CD4-positive, CD25-positive, alpha-beta regulatory T cell (primary cell): Measurements from ENCODE around the gene CNEP1R1. TPM values are rescaled to one million over a fixed set of nuclear protein-coding genes. Genes with fewer than 3 reads are reported as not detected.
A peak's percentile ranks its signal among the peaks of the same experiment; 100 is the strongest.

ENCODE experiments used
- ATAC-seq, 2 donors: fragments of 150-1000 bp; cut with Tn5 transposase; one replicate each; pipeline ENCODE4 v1.10.0; 2021; ENCODE audit warnings: low read depth in 2 of 2, moderate number of reproducible peaks in 2 of 2, moderate library complexity in 1 of 2
- DNase-seq, 3 donors: peaks; one replicate each; pipeline versions ENCODE4 v3.0.0 to v3.0.0-alpha.2; 2012 to 2022; ENCODE audit warnings: mixed read lengths in 1 of 3
- H3K27ac ChIP-seq: one replicate; pipeline ENCODE4 v1.7.0; 2013; ENCODE audit warnings: mild to moderate bottlenecking, low read length; ENCODE audit not compliant: insufficient read depth, poor library complexity, severe bottlenecking
- H3K27me3 ChIP-seq: one replicate; pipeline ENCODE4 v1.7.0; 2013; ENCODE audit warnings: low read length; ENCODE audit not compliant: control insufficient read depth, insufficient read depth
- H3K36me3 ChIP-seq: one replicate; pipeline ENCODE4 v1.7.0; 2013; ENCODE audit warnings: mild to moderate bottlenecking, low read length, moderate library complexity; ENCODE audit not compliant: control insufficient read depth, insufficient read depth
- H3K4me1 ChIP-seq: 2 replicates; pipeline ENCODE4 v1.7.0; 2013; ENCODE audit warnings: mild to moderate bottlenecking, low read length; ENCODE audit not compliant: insufficient read depth, control insufficient read depth, poor library complexity, severe bottlenecking
- H3K4me3 ChIP-seq: one replicate; pipeline ENCODE4 v1.7.0; 2013; ENCODE audit warnings: low read depth, mild to moderate bottlenecking, low read length, moderate library complexity
- H3K9me3 ChIP-seq, 2 experiments: 1 replicate in 1 of 2; 2 replicates in 1 of 2; pipeline ENCODE4 v1.7.0; 2013; ENCODE audit warnings: low read length in 2 of 2, mild to moderate bottlenecking in 1 of 2, moderate library complexity in 1 of 2; ENCODE audit not compliant: control insufficient read depth in 2 of 2
- H3K27ac Mint-ChIP-seq, 3 donors: one replicate each; pipeline ENCODE4 v1.8.0; 2020 to 2022; ENCODE audit warnings: mild to moderate bottlenecking in 3 of 3, mixed read lengths in 3 of 3, moderate library complexity in 2 of 3
- H3K27me3 Mint-ChIP-seq: one replicate; pipeline ENCODE4 v1.8.0; 2022; ENCODE audit warnings: mild to moderate bottlenecking, mixed read lengths
- H3K36me3 Mint-ChIP-seq: one replicate; pipeline ENCODE4 v1.8.0; 2020; ENCODE audit warnings: mixed read lengths
- H3K4me1 Mint-ChIP-seq, 4 donors: one replicate each; pipeline ENCODE4 v1.8.0; 2020 to 2022; ENCODE audit warnings: mixed read lengths in 4 of 4, mild to moderate bottlenecking in 1 of 4
- H3K4me3 Mint-ChIP-seq, 4 donors: one replicate each; pipeline ENCODE4 v1.8.0; 2020 to 2022; ENCODE audit warnings: mild to moderate bottlenecking in 4 of 4, mixed read lengths in 4 of 4, moderate library complexity in 3 of 4
- H3K9me3 Mint-ChIP-seq, 7 donors: one replicate each; pipeline ENCODE4 v1.8.0; 2020 to 2022; ENCODE audit warnings: mixed read lengths in 7 of 7, mild to moderate bottlenecking in 3 of 7, moderate library complexity in 2 of 7
- polyA plus RNA-seq, 4 donors: library from polyadenylated mRNA; unstranded; fragments of 300-500 nt; fragmentation: Illumina TruSeq; gene quantifications; one replicate each; pipeline ENCODE4 v1.2.3, GENCODE V29; 2021
- total RNA-seq: library from RNA; stranded (reverse); gene quantifications from one replicate; pipeline ENCODE4 v1.2.3, GENCODE V29; 2022

The CNEP1R1 gene
- total and polyA plus RNA-seq, 5 donors from 2014 or later, result 16.8 to 36.6 (median 21.6) TPM

DNA sequence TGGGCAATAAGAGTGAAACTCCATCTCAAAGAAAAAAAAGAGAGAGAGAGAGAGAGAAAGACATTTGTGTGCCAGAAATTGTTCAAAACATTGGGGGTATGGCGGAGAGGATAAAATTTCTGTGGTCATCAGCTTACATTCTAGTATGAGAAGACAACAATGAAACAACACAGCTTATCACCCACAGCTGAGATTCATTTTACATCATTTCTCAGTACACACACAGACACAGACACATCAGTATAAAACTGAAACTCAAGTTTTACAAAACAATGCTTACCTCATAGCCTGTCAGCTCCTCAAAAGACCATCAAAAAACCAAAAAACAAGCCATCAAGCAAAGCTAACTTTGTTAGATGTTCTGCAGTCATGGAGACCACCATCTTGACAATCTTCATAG is 31.4 kb upstream of the CNEP1R1 start:
- DNase-seq, result peak in 1 of 3 donors; percentile 29
- Mint-ChIP-seq H3K27me3 (peaks cover 11% of the 10 kb centered on the region), H3K27ac (no peak overlapping the region), H3K4me1 (no peaks in the 10 kb centered on the region), H3K36me3 (no peaks in the 10 kb centered on the region), H3K4me3 (no peak overlapping the region), H3K9me3 (peaks cover 0 to 1% (median 0%) of the 10 kb centered on the region in 7 donors)
- no peaks in the 10 kb centered on the region for H3K4me1 ChIP-seq
- no peaks in the 10 kb centered on the region for H3K9me3 ChIP-seq
- ATAC-seq, result no peak
- H3K4me3 ChIP-seq, result no peak overlapping the region
- peaks cover 2% of the 10 kb centered on the region for H3K27me3 ChIP-seq
- no peaks in the 10 kb centered on the region for H3K36me3 ChIP-seq
- no peak overlapping the region for H3K27ac ChIP-seq

DNA sequence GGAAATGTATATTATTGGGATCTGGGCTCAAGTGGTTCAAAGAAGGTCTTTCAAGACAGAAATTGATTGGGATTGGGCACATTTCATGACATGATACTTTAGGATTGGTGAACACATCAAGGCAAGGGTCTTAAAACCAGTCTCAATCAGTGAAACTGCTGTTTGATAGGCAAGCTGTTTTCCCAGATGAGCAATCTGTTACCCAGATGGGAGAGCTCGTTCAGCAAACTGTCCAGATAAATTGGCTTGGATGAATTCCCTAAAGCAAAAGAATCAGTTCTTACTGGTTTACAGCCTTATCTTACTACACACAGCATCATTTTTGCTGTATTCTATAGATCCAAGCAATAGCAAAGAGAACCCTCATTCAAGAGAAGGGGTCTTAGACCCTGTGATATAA is 31.0 kb upstream of the CNEP1R1 start:
- peaks cover 2% of the 10 kb centered on the region for H3K27me3 ChIP-seq
- DNase-seq, result no peak
- Mint-ChIP-seq H3K4me1 (no peaks in the 10 kb centered on the region), H3K27ac (no peak overlapping the region), H3K36me3 (no peaks in the 10 kb centered on the region), H3K27me3 (peaks cover 14% of the 10 kb centered on the region), H3K9me3 (peaks cover 0 to 3% (median 0%) of the 10 kb centered on the region in 7 donors), H3K4me3 (no peak overlapping the region)
- H3K4me3 ChIP-seq, result no peak overlapping the region
- H3K9me3 ChIP-seq, result no peaks in the 10 kb centered on the region
- no peaks in the 10 kb centered on the region for H3K4me1 ChIP-seq
- no peak overlapping the region for H3K27ac ChIP-seq
- ATAC-seq, result no peak
- no peaks in the 10 kb centered on the region for H3K36me3 ChIP-seq

DNA sequence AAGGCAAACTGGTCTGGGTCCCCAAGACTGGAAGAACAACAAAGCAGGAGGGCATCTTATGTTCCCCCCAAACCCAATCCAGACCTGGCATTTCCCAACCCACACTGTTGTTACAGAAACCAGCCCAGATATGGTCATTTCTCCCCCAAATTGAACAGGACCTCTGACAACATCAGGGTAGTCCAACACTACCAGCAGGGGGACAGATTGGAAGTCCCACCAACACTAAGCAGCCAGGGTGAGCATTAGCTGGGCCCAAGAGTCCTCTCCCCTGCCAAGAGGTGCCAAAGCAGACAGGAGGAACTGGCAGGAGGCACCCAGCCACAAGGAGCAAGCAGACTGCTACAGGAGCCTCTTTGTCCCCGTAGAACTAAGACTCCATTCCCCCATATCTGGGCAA is 29.3 kb upstream of the CNEP1R1 start:
- ATAC-seq, result no peak
- no peak overlapping the region for H3K27ac Mint-ChIP-seq
- H3K4me1 Mint-ChIP-seq, result no peaks in the 10 kb centered on the region
- H3K4me3 Mint-ChIP-seq, result no peak overlapping the region
- H3K27ac ChIP-seq, result no peak overlapping the region
- peaks cover 13% of the 10 kb centered on the region for H3K27me3 Mint-ChIP-seq
- H3K27me3 ChIP-seq, result peaks cover 2% of the 10 kb centered on the region
- H3K9me3 ChIP-seq, result no peaks in the 10 kb centered on the region
- H3K4me3 ChIP-seq, result no peak overlapping the region
- peaks cover 0 to 3% (median 0%) of the 10 kb centered on the region in 7 donors for H3K9me3 Mint-ChIP-seq
- no peaks in the 10 kb centered on the region for H3K36me3 ChIP-seq
- no peak for DNase-seq
- no peaks in the 10 kb centered on the region for H3K36me3 Mint-ChIP-seq
- H3K4me1 ChIP-seq, result no peaks in the 10 kb centered on the region

DNA sequence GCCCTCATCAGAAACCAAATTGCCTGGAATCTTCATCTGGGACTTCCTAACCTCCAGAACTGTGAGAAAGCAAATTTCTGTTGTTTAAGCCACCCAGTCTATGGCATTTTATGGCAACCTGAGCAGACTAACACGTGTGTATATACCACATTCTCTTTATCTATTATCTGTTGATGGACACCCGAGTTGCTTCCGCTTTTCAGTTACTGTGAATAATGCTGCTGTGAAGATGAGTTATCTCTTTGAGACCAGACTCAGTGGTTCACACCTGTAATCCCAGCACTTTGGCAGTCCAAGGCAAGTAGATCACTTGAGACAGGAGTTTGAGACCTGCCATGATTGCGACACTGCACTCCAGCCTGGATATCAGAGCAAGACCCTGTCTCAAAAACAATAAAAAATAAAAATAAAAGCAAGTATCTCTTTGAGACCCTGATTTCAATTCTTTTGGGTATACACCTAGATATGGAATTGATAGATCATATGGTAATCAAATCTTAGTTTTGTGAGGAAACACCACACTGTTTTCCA is 27.2 kb upstream of the CNEP1R1 start:
- Histone ChIP-seq H3K4me1 (no peaks in the 10 kb centered on the region), H3K4me3 (no peak overlapping the region), H3K9me3 (no peaks in the 10 kb centered on the region), H3K27me3 (peaks cover 5% of the 10 kb centered on the region), H3K36me3 (no peaks in the 10 kb centered on the region), H3K27ac (no peak overlapping the region)
- H3K4me3 Mint-ChIP-seq, result no peak overlapping the region
- peaks cover 19% of the 10 kb centered on the region for H3K27me3 Mint-ChIP-seq
- ATAC-seq (no peak), DNase-seq (no peak)
- H3K9me3 Mint-ChIP-seq, result peaks cover 0 to 3% (median 0%) of the 10 kb centered on the region in 7 donors
- no peaks in the 10 kb centered on the region for H3K4me1 Mint-ChIP-seq
- no peaks in the 10 kb centered on the region for H3K36me3 Mint-ChIP-seq
- no peak overlapping the region for H3K27ac Mint-ChIP-seq

DNA sequence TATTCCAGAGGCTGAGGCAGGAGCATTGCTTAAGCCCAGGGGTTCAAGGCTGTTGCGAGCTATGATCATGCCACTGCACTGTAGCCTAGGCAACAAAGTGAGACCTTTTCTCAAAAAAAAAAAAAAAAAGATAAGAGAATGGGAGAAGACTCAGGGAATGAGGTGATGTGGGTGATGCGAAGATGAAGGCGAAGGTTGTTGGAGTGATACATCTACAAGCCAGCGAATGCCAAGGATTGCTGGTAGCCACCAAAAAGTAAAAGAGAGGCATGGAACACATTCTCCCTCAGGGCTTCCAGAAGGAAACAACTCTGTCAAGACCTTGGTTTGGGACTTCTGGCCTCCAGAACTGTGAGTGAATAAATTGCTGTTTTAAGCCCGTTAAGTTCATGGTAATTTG is 26.0 kb upstream of the CNEP1R1 start:
- peaks cover 5% of the 10 kb centered on the region for H3K27me3 ChIP-seq
- H3K4me3 Mint-ChIP-seq, result no peak overlapping the region
- H3K9me3 ChIP-seq, result no peaks in the 10 kb centered on the region
- DNase-seq (no peak), ATAC-seq (no peak)
- H3K27ac ChIP-seq, result no peak overlapping the region
- no peak overlapping the region for H3K4me3 ChIP-seq
- peaks cover 0 to 4% (median 0%) of the 10 kb centered on the region in 7 donors for H3K9me3 Mint-ChIP-seq
- H3K27ac Mint-ChIP-seq, result no peak overlapping the region
- H3K36me3 ChIP-seq, result no peaks in the 10 kb centered on the region
- H3K4me1 Mint-ChIP-seq, result no peaks in the 10 kb centered on the region
- H3K36me3 Mint-ChIP-seq, result no peaks in the 10 kb centered on the region
- H3K27me3 Mint-ChIP-seq, result peaks cover 20% of the 10 kb centered on the region
- H3K4me1 ChIP-seq, result no peaks in the 10 kb centered on the region

DNA sequence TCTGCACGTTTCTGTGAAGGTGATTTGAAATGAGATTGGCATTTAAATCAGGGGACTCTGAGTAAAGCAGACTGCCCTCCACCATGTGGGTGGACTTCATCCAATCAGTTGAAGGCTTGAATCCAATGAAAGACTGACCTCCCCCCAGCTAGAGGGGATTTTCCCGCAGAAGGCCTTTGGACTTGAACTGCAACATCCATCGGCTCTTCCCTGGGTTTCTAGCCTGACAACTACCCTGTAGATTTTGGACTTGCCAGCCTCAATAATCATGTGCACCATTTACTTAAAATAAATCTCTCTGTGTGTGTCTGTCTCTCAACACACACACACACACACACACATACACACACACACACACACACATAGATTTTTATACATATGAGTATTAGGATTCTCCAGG is 23.9 kb upstream of the CNEP1R1 start:
- Mint-ChIP-seq H3K27me3 (peaks cover 35% of the 10 kb centered on the region), H3K9me3 (peaks cover 0 to 4% (median 2%) of the 10 kb centered on the region in 7 donors), H3K4me1 (no peaks in the 10 kb centered on the region), H3K4me3 (no peak overlapping the region), H3K27ac (no peak overlapping the region), H3K36me3 (no peaks in the 10 kb centered on the region)
- H3K27ac ChIP-seq, result no peak overlapping the region
- no peaks in the 10 kb centered on the region for H3K4me1 ChIP-seq
- no peak for ATAC-seq
- no peak for DNase-seq
- no peak overlapping the region for H3K4me3 ChIP-seq
- H3K27me3 ChIP-seq, result peaks cover 5% of the 10 kb centered on the region
- no peaks in the 10 kb centered on the region for H3K36me3 ChIP-seq
- H3K9me3 ChIP-seq, result no peaks in the 10 kb centered on the region

DNA sequence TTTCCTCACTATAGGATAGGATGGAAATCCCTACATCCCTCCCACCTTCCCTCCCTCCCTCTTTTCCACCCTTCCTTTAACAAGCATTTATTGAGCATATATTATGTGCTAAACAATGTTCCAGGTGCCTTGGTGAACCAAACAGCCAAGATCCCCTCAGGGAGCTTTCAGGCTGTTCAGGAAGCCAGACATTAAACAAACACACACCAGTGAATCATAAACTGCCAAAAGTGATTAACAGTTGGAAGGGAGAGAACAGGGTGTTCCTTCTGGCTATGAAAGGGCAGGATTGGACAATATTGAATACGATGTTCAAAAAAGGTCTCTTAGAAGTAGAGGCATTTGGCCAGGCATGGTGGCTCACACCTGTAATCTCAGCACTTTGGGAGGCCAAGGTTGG is 22.8 kb upstream of the CNEP1R1 start:
- no peaks in the 10 kb centered on the region for H3K36me3 Mint-ChIP-seq
- peaks cover 0 to 6% (median 1%) of the 10 kb centered on the region in 7 donors for H3K9me3 Mint-ChIP-seq

DNA sequence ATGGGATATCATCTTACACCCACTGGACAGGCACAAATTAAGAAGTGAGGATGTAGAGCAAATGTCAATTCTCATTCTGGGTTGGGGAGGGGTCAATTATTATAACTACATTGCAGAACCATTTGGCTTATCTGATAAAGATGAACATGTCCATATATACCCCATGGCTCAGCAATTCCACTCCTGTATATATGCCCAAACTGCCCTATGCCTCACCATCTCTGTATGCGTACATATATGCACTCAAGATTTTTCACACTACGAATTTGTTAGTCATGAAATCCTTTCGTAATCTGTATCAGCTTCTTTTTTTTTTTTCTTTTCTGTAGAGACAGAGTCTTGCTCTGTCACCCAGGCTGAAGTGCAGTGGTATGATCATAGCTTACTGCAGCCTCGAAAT is 20.8 kb upstream of the CNEP1R1 start:
- no peaks in the 10 kb centered on the region for H3K9me3 ChIP-seq
- peaks cover 8% of the 10 kb centered on the region for H3K27me3 ChIP-seq
- no peaks in the 10 kb centered on the region for H3K36me3 ChIP-seq
- no peaks in the 10 kb centered on the region for H3K4me1 Mint-ChIP-seq
- no peak overlapping the region for H3K27ac ChIP-seq
- H3K4me3 Mint-ChIP-seq, result no peak overlapping the region
- H3K36me3 Mint-ChIP-seq, result no peaks in the 10 kb centered on the region
- no peak overlapping the region for H3K27ac Mint-ChIP-seq
- H3K27me3 Mint-ChIP-seq, result peaks cover 35% of the 10 kb centered on the region
- H3K9me3 Mint-ChIP-seq, result peaks cover 0 to 6% (median 2%) of the 10 kb centered on the region in 7 donors
- no peak for DNase-seq
- no peaks in the 10 kb centered on the region for H3K4me1 ChIP-seq
- ATAC-seq, result no peak
- H3K4me3 ChIP-seq, result no peak overlapping the region

More for the DNA sequence above, 22.8 kb upstream of the CNEP1R1 start:
- H3K27ac Mint-ChIP-seq, result no peak overlapping the region
- ATAC-seq, result no peak
- Histone ChIP-seq H3K27me3 (peaks cover 8% of the 10 kb centered on the region), H3K36me3 (no peaks in the 10 kb centered on the region), H3K4me1 (no peaks in the 10 kb centered on the region), H3K27ac (no peak overlapping the region), H3K4me3 (no peak overlapping the region), H3K9me3 (no peaks in the 10 kb centered on the region)
- DNase-seq, result no peak
- peaks cover 40% of the 10 kb centered on the region for H3K27me3 Mint-ChIP-seq
- H3K4me1 Mint-ChIP-seq, result no peaks in the 10 kb centered on the region
- H3K4me3 Mint-ChIP-seq, result no peak overlapping the region
